Right ventricle myocardium inferior (tissue), 1 donor: ENCODE results near the gene MIB2. TPM values are rescaled to one million over a fixed set of nuclear protein-coding genes. Genes with fewer than 3 reads are reported as not detected.
A peak's percentile ranks its signal among the peaks of the same experiment; 100 is the strongest.
"Not testable (repeated sequence)": the region's sequence is repeated elsewhere in the genome, so short reads cannot be mapped to it uniquely, and the experiment has no call there.

ENCODE experiments used
- ATAC-seq: fragments of 200-7000 bp; cut with Tn5 transposase; one replicate; pipeline ENCODE4 v1.9.1; 2020; ENCODE audit warnings: mild to moderate bottlenecking, moderate library complexity
- DNase-seq: peaks from one replicate; pipeline ENCODE4 v3.0.0; 2021; ENCODE audit errors: missing footprints
- intact Hi-C: fragments of 100-400 bp; cut with DNase I; formaldehyde crosslinking; loops from one replicate; pipeline ENCODE4 v1.11.0; 2022
- long read RNA-seq: library from polyadenylated mRNA; unstranded; transcript quantifications from one replicate; pipeline ENCODE4 v2.0.0, GENCODE V29; 2021
- total RNA-seq: library from RNA; stranded (reverse); fragmentation: NEBNext Ultra II Directional; extraction: Animal tissue kit (Norgen Biotek cat#: 25700); gene quantifications from one replicate; pipeline ENCODE4 v1.2.1, GENCODE V29; 2021
- donor health status: DM: no; HTN: yes; CAD: no; lungs with severe emphysema.

MIB2 gene
- total RNA-seq = 103 TPM
- long read RNA-seq, transcript MIB2-219 (20 exons, 3,305 nt) = major isoform, 14 of 284 reads
- long read RNA-seq, transcript MIB2-201 (20 exons, 3,290 nt) = minor isoform, 13 of 284 reads
- long read RNA-seq, partial matches to known transcripts = 72 of 284 reads
- long read RNA-seq, other reads (novel, unspliced or antisense) = 183 of 284 reads

DNA sequence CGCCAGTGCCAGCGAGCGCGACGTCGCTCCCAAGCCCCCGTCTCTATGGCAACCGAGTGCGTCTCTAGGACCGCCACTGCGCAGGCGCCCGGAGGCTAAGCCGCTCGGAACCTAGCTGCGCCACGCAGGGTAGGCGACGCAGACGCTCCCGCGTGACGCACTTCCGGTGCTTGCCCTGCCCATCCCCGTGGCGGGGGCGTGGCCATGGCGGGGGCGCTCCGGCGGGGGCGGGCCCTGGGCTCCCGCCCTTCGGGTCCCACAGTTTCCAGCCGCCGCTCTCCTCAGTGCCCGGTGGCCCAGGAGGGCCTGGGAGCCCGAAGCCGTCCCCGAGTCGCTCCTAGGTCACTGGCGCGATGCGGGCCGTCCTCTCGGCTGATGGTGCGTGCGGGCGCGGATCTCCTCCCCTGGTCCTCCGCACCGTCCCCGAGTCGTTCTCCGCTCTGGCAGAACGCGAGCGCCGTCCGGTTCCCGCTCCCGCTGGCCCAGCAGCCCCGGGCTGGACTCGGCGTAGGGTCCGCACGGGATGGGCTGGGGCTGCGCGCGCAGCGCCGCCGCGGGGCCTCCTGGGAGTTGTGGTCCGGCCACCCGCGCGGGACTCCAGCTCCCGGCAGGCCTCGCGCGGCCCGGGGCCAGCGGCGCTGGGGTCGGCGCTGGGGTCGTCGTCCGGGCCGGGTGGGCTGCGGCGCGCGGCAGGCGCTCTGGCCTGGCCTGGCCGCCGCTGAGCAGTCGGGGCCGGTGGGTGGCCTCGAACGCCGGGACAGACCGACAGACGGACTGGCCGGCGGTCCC lies at the start of gene MIB2:
Gene MIB2, plus strand, starts transcription at position 245 of the 789 bp plus-strand sequence. CDS start 7,953 bp downstream, outside the sequence.
- intact Hi-C loops = loop anchor here (1.0 kb wide), 1 partner anchor 41 kb away; the partner anchor contains the start of gene SSU72
- DNase-seq (peak; percentile 98), ATAC-seq (peak; percentile 95)

GRCh38 chr1:1567152-1567875 lies 48.0 kb upstream of the MIB2 start:
- intact Hi-C loops = no loop called here
- no peak for DNase-seq
- ATAC-seq = no peak

DNA sequence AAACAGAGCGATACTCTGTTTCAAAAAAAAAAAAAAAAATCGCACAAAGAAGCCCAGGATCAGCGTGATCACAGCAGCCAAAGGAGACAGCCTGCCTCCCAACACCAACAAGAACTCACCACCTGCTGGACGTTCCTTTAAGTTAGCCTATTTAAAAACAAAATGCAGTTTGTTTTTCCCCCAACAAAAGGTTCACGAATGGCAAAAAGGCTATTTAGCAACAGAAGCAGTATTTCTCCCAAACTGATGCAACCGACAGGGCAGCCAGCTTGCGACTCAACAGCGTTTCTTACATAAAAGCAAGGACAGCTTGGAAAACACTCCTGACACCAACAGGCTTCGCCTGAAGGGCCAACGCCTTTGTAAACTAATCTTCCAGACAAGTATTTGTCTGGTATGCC lies 47.4 kb upstream of the MIB2 start:
- ATAC-seq = no peak
- DNase-seq = no peak
- intact Hi-C loops = no loop called here

DNA sequence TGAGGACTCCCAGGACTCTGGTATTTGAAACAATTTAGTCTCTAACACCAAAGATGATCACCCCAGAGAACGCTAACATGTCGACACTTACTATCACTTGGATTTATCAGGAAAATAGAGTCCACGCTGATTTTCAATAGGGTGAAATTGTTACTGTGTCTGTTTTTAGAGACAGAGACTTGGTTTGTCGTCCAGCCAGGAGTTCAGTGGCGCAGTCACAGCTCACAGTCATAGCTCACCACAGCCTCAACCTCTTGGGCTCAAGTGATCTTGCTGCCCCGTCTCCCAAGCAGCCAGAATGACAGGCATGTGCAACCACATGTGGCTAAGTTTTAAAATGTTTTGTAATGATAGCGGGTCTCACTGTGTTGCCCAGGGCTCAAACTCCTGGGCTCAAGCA lies 46.0 kb upstream of the MIB2 start:
- no peak for ATAC-seq
- DNase-seq = no peak
- intact Hi-C loops = no loop called here

- intact Hi-C loops = loop anchor here (1.0 to 10.0 kb wide), 2 partner anchors 41 to 59 kb away; partner anchors contain the start of genes ATAD3A and MIB2
- DNase-seq (no peak), ATAC-seq (peak; percentile 78)
Observed at GRCh38 chr1:1573843-1574720, 41.2 kb upstream of the MIB2 start.

GRCh38 chr1:1574721-1575537 lies 40.4 kb upstream of the MIB2 start, which contains the start of gene SSU72:
TSS of gene SSU72 (minus strand) at chr1:1574863. CDS start at chr1:1574557, 306 bp downstream.
- intact Hi-C loops = loop anchor here (1.0 to 10.0 kb wide), 2 partner anchors 40 to 60 kb away; partner anchors contain the start of genes ATAD3A and MIB2
- DNase-seq = peak; percentile 98
- peak; percentile 95 for ATAC-seq

- intact Hi-C loops = loop anchor here (10.0 kb wide), 1 partner anchor 63 kb away; the partner anchor contains the start of gene ATAD3A
- no peak for ATAC-seq
- no peak for DNase-seq
Observed at GRCh38 chr1:1577367-1578011, 37.8 kb upstream of the MIB2 start.

- intact Hi-C loops = loop anchor here (10.0 kb wide), 1 partner anchor 64 kb away; the partner anchor contains the start of gene ATAD3A
- DNase-seq (no peak), ATAC-seq (no peak)
Observed at GRCh38 chr1:1578371-1578940, 36.8 kb upstream of the MIB2 start.

DNA sequence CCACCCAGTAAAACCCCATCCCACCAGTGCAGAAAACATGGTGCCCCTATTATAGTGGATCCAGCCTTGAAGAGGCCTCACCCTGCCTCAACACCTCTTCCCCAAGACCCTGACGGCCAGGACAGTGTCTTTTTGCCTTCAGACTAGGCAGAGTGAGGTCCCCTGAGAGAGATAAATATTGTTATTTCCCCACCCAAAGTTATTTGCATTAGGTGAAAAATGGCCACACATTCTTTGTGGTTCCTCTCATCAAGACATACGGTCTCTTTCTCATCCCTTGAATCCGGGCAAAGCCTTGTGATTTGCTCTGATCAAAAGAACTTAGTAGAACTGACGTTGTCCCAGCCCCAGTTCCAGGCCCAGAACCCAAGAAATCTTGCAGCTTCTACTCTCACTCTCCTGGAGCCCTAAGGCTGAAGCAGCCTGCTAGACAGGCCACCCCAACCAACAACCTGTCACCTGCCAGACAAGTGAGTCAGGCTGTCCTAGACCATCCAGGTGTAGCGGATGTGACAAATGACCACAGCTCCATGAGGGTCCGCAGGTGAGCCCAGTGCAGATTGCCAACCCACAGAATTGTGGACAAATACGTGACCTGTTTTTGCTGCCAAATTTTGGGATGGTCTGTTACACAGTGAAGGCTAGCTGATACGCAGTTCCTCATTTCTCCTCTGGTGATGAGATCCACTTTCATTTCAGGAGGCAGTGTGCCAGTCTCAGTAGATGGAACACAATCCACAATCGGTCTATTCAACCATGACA lies 32.5 kb upstream of the MIB2 start:
- no peak for DNase-seq
- ATAC-seq = no peak
- intact Hi-C loops = no loop called here

DNA sequence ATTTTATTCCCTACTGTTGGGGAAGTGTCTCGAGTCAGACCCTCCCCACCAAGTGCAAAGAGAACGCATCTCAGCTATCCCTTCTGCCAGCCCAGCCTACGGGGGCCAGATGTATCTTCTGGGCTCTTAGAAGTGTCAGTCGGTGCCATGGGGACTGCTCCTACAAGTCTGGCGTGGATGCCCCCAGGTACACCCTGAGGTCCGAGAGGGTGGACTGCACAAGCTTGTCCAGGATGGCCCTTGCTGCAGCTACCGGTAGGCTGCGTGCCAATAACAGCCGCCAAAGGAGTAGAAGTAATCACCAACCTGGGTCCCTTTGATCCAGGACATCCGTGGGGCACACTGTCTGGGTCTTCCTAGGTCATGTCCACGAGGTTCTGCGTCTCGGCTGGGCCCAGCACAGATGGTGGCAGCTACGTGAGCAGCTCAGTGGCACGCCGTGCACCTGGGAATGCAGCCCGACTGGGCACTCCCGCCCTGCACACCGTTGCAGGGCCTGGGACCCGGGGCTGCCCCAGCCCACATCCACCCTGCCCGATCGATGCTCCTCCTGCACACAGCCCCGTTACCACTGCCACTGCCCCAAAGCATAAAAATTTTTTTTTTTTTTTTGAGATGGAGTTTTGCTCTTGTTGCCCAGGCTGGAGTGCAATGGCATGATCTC lies 31.8 kb upstream of the MIB2 start:
- DNase-seq (no peak), ATAC-seq (no peak)
- intact Hi-C loops = no loop called here

DNA sequence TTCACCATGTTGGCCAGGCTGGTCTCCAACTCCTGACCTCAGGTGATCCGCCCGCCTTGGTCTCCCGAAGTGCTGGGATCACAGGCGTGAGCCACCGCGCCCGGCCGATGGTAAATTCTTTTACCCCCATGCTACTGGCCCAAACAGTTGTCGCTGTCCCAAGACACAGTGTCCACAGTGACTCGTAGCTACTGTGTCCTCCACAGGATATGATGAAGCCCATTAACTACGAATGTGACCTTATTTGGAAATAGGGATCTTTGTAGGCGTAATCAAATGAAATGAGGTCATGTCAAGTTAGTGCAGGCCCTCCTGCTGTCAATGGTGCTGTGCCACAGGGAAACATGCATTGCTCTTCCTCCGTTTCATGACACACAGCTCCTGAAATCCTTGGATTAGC lies 23.8 kb upstream of the MIB2 start:
- DNase-seq (no peak), ATAC-seq (no peak)
- intact Hi-C loops = no loop called here

GRCh38 chr1:1593834-1594601 lies 21.3 kb upstream of the MIB2 start:
- DNase-seq (no peak), ATAC-seq (no peak)
- intact Hi-C loops = no loop called here

DNA sequence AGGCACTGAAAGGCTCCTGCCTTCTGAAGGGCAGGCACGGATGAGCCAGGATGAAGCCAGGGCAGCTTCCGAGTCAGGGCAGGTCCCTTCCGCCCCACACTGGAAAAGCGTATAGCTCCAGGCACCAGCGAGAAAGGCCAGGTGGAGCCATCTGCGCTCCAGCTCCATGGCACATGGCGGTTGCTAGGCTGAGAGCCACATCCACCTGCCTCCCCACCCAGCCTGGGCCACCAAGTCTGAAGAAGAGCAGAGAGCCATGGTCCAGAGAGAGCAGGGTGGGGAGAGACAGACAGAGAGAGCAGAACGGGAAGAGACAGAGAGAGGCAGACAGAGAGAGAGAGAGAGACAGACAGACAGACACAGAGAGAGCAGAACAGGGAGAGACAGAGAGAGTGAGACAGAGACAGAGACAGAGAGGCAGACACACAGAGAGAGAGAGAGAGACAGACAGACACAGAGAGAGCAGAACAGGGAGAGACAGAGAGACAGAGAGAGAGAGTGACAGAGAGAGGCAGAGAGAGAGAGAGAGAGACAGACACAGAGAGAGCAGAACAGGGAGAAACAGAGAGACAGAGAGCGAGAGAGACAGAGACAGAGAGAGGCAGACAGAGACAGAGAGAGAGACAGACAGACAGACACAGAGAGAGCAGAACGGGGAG lies 20.6 kb upstream of the MIB2 start:
- intact Hi-C loops = no loop called here
- no peak for DNase-seq
- no peak for ATAC-seq

DNA sequence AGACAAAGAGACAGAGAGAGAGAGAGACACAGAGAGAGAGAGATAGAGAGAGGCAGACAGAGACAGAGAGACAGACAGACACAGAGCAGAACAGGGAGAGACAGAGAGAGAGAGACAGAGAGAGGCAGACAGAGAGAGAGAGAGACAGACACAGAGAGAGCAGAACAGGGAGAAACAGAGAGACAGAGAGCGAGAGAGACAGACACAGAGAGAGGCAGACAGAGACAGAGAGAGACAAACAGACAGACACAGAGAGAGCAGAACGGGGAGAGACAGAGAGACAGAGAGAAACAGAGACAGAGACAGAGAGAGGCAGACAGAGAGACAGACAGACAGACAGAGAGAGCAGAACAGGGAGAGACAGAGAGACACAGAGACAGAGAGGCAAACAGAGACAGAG lies 20.0 kb upstream of the MIB2 start:
- DNase-seq, intact Hi-C loops: not testable (repeated sequence)

More for the DNA sequence above, 20.0 kb upstream of the MIB2 start:
- ATAC-seq = not testable (repeated sequence)
